Progenitor cell of endocrine pancreas (in vitro differentiated cells): Measurements from ENCODE around the gene AXDND1. TPM values are rescaled to one million over a fixed set of nuclear protein-coding genes. Genes with fewer than 3 reads are reported as not detected.
A peak's percentile ranks its signal among the peaks of the same experiment; 100 is the strongest.

Experiments
- DNase-seq: peaks from one replicate; pipeline ENCODE4 v3.0.0; 2021; ENCODE audit warnings: low spot score; ENCODE audit not compliant: unreplicated experiment
- H3K27ac Mint-ChIP-seq: 2 replicates; pipeline ENCODE4 v1.8.0; 2021; ENCODE audit warnings: mild to moderate bottlenecking, moderate library complexity, mixed read lengths
- H3K27me3 Mint-ChIP-seq: 2 replicates; pipeline ENCODE4 v1.8.0; 2021; ENCODE audit warnings: mixed read lengths
- H3K36me3 Mint-ChIP-seq: 2 replicates; pipeline ENCODE4 v1.8.0; 2022; ENCODE audit warnings: mixed read lengths; ENCODE audit not compliant: insufficient read depth
- H3K4me1 Mint-ChIP-seq: 2 replicates; pipeline ENCODE4 v1.8.0; 2021; ENCODE audit warnings: low read depth, mixed read lengths
- H3K4me3 Mint-ChIP-seq: 2 replicates; pipeline ENCODE4 v1.8.0; 2021; ENCODE audit warnings: low read depth, mild to moderate bottlenecking, moderate library complexity, mixed read lengths
- H3K9me3 Mint-ChIP-seq: 2 replicates; pipeline ENCODE4 v1.8.0; 2021; ENCODE audit warnings: low read depth, mixed read lengths
- CTCF ChIP-seq: fragments of 200-600 bp; sonication (generic); IDR thresholded peaks from one replicate; pipeline ENCODE4 v1.5.0; 2021; ENCODE audit warnings: antibody characterized with exemption, mild to moderate bottlenecking; ENCODE audit not compliant: unreplicated experiment
- total RNA-seq: library from RNA; stranded (reverse); gene quantifications from 2 replicates; pipeline ENCODE4 v1.2.1, GENCODE V29; 2021

Gene AXDND1
- total RNA-seq, 1 donor from 2014 or later: 2.5 TPM

DNA sequence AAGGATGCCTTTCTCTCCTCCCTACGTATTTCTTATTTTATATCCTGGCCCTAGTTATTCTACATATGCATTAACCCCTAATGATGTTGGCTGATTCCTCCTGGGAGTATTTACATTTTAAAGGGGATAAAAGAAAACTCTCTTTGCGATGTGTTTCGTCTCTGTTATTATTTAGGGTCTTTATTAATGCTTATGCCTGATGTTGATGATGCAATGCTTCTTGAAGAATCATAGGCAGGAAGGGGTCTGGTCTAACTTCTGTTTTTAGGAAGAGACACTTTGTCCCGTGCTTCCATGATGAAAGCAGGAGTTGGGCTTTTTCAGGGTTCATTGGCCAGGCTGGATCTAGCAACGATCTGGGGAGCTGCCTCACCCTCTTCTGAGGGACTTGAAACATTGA lies 210.7 kb downstream of the AXDND1 start:
- peaks cover 57% of the 10 kb centered on the region for H3K27me3 Mint-ChIP-seq
- H3K4me3 Mint-ChIP-seq: peak overlapping the region; percentile 32

DNA sequence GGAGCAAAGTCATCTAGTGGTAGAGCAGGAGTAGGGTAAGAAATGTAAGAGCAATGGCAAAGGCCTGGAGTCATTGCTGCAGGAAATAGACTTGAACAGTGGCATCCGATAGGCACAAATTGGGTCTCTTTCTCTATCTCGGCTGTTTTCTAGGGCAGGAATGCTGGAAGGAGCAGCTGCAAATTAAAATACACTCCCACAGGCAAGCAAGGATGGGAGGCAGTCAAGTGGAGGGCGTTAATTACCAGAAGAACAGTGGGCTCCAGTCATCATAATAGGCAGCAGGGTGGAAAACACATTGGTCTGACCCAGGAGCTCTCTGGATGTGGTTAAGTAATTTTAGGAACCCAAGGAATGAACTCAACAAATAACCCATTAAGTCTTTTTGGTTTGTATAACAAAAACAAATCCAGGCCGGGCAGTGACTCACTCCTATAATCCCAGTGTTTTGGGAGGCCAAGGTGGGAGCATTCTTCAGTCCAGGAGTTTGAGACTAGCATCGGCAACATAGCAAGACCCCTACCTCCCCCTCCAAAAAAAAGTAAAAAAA lies 218.1 kb downstream of the AXDND1 start:
- H3K27ac Mint-ChIP-seq: no peak overlapping the region

More for the DNA sequence above, 210.7 kb downstream of the AXDND1 start:
- TF ChIP-seq CTCF: no peak
- Mint-ChIP-seq H3K4me1 (peaks cover 3% of the 10 kb centered on the region), H3K9me3 (no peaks in the 10 kb centered on the region), H3K36me3 (no peaks in the 10 kb centered on the region), H3K27ac (no peak overlapping the region)
- DNase-seq: no peak

DNA sequence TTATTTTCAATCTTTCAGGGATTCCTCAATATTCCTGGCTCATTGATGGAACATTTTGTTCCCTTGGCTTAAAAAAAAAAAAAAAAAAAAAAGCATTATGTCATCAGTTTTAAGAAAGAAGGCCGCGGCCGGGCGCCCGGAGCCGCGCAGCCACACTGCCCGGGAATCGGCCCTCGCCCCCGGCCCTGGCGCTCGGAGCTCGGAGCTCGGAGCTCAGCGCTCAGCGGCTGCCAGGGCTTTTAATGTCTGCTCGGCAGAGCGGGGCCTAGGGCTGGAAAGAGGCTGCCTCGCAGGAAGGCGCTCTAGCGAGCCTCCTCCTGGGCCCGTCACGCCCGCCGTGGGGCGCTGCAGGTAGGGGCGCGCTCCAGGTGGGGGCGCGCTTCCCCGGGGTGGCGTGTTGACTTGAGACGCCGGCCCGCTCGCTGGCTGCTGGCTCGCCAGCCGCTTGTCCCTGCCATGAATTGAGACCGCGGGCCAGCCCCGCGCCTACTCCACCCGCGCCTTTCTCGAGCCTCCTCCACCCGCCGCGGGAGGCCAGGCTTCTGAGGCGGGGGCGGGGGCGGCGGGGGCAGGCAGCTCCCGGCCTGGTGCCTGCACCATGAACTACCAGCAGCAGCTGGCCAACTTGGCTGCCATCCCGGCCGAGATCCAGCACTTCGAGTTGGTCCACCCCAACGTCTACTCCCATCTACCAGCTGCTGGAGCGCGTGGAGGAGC lies 220.5 kb downstream of the AXDND1 start:
- H3K27ac Mint-ChIP-seq: no peak overlapping the region
- peak overlapping the region; percentile 35 for H3K4me3 Mint-ChIP-seq
- no peaks in the 10 kb centered on the region for H3K9me3 Mint-ChIP-seq
- peak; percentile 76 for DNase-seq
- peaks cover 45% of the 10 kb centered on the region for H3K27me3 Mint-ChIP-seq
- no peaks in the 10 kb centered on the region for H3K4me1 Mint-ChIP-seq
- H3K36me3 Mint-ChIP-seq: no peaks in the 10 kb centered on the region
- TF ChIP-seq CTCF: peak; percentile 76

More for the DNA sequence above, 218.1 kb downstream of the AXDND1 start:
- DNase-seq: no peak
- H3K36me3 Mint-ChIP-seq: no peaks in the 10 kb centered on the region
- H3K9me3 Mint-ChIP-seq: no peaks in the 10 kb centered on the region
- H3K4me1 Mint-ChIP-seq: no peaks in the 10 kb centered on the region
- H3K4me3 Mint-ChIP-seq: no peak overlapping the region
- peaks cover 42% of the 10 kb centered on the region for H3K27me3 Mint-ChIP-seq
- no peak for TF ChIP-seq CTCF

DNA sequence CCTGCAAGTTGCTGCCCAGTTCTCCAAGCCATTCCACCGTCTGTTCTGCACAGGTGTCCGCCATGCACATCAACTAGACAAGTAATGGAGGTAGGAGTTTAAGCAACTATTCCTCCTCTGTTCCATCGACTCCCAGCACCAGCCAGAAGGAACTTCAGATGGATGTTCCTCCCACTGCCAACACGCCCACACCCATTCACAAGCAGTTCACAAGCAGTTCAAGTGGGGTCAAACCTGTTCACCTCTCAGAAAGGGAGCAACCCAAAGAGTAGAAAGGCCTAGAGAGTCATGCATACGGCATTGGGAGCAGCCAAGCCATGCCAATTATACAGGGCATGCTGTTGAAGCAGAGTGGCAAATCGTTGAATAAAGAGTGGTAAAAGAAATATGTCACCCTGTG lies 221.6 kb downstream of the AXDND1 start:
- Mint-ChIP-seq H3K27me3 (peaks cover 45% of the 10 kb centered on the region), H3K4me3 (no peak overlapping the region)
- no peak for TF ChIP-seq CTCF

DNA sequence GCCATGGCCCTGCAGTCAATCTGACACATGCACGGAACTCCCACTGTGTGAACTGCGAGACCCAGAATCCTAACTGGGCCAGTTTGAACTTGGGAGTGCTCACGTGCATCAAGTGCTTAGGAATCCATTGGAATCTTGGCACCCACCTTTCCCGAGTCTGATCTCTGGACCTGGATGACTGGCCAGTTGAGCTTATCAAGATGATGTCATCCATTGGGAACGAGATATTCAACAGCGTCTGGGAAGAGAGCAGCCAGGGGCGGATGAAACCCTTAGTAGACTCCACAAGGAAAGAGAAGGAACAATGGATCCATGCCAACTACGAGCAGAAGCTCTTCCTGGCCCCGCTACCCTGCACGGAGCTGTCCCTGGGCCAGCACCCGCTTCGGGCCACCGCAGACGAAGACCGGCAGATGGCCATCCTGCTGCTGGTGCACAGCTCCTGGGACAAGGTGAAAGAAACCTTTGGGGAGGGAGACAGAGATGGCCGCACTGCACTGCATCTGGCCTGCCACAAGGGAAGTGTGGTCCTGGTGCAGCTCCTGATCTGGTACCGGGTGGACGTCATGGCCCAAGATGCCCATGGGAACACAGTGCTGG lies 222.8 kb downstream of the AXDND1 start:
- H3K4me1 Mint-ChIP-seq: no peaks in the 10 kb centered on the region
- H3K36me3 Mint-ChIP-seq: no peaks in the 10 kb centered on the region
- no peak overlapping the region for H3K27ac Mint-ChIP-seq
- no peak for TF ChIP-seq CTCF
- no peak overlapping the region for H3K4me3 Mint-ChIP-seq
- H3K27me3 Mint-ChIP-seq: peaks cover 47% of the 10 kb centered on the region
- H3K9me3 Mint-ChIP-seq: no peaks in the 10 kb centered on the region
- no peak for DNase-seq

More for the DNA sequence above, 221.6 kb downstream of the AXDND1 start:
- Mint-ChIP-seq H3K9me3 (no peaks in the 10 kb centered on the region), H3K4me1 (no peaks in the 10 kb centered on the region), H3K36me3 (no peaks in the 10 kb centered on the region), H3K27ac (peak overlapping the region; percentile 7)
- no peak for DNase-seq
